Pancreas (tissue), 10 donors: Measurements from ENCODE around the gene NELL1. TPM values are rescaled to one million over a fixed set of nuclear protein-coding genes. Genes with fewer than 3 reads are reported as not detected.

Experiments used
- ATAC-seq, 4 donors: fragments of 200-7000 bp; cut with Tn5 transposase; one replicate each; pipeline versions ENCODE4 v1.8.0 to v1.9.1; 2020; ENCODE audit warnings: mild to moderate bottlenecking in 4 of 4, moderate library complexity in 4 of 4
- DNase-seq, 6 donors: peaks; one replicate each; pipeline ENCODE4 v3.0.0-alpha.2; 2020
- FAIRE-seq: peaks from 2 replicates; lab custom pipeline; 2012; peaks lifted over from hg19 to GRCh38; lab: Jason Lieb, UNC
- H3K27ac ChIP-seq, 4 donors: fragments of 200-600 bp; sonication (generic); 1 replicate in 3 of 4; 2 replicates in 1 of 4; pipeline versions ENCODE4 v1.5.0 to v1.8.0; 2020
- H3K27me3 ChIP-seq, 4 donors: fragments of 200-600 bp; one replicate each; pipeline ENCODE4 v1.8.0; 2021
- H3K36me3 ChIP-seq, 3 donors: fragments of 200-600 bp; sonication (generic) in 1 of 3; one replicate each; pipeline versions ENCODE4 v1.5.0 to v1.8.0; 2020 to 2021
- H3K4me1 ChIP-seq, 3 donors: fragments of 200-600 bp; one replicate each; pipeline ENCODE4 v1.8.0; 2021
- H3K4me3 ChIP-seq, 4 donors: fragments of 200-600 bp; sonication (generic) in 2 of 4; one replicate each; pipeline versions ENCODE4 v1.5.0 to v1.8.0; 2020 to 2021
- H3K9me3 ChIP-seq, 4 donors: fragments of 200-600 bp; one replicate each; pipeline ENCODE4 v1.8.0; 2021
- WGBS, 2 donors: extraction: QIAGEN DNeasy Blood & Tissue Kit; methylation state at CpG; one replicate each; pipeline ENCODE4 v1.1.7; 2013; 5-methylcytosine and 5-hydroxymethylcytosine counted together
- intact Hi-C, 3 donors: fragments of 100-400 bp; cut with DNase I; formaldehyde crosslinking; loops; one replicate each; pipeline versions ENCODE4 v1.11.1 to v1.14.2; 2022
- polyA plus RNA-seq, 2 donors: library from polyadenylated mRNA; stranded (reverse); fragments of 200-250 nt; gene quantifications; one replicate each; pipeline ENCODE4 v1.2.3, GENCODE V29; 2013
- total RNA-seq, 6 donors: library from RNA; stranded (reverse); fragmentation: NEBNext Ultra II Directional in 4 of 6; extraction: Animal tissue kit (Norgen Biotek cat#: 25700) in 4 of 6; gene quantifications; one replicate each; pipeline versions ENCODE4 v1.2.1 to v1.2.4, GENCODE V29; 2021 to 2023
- TF ChIP-seq, protein P1 (sequence below), 4 donors: fragments of 200-600 bp; sonication (generic) in 3 of 4; IDR thresholded peaks; one replicate each; pipeline versions ENCODE4 v1.5.0 to v1.8.0; 2021; ENCODE audit warnings: antibody characterized with exemption in 4 of 4
- donor health status: healthy with polysubstance abuse.
- donor health status: DM: no; HTN: no; CAD: no; lungs with moderate emphysema.
- donor health status: DM: no; HTN: no; CAD: no.
- donor health status: control.
- donor health status: control.
- donor health status: Bipolar disorder and iron deficiency.
- donor health status: DM: yes; HTN: yes; CAD: no.
- donor health status: DM: no; HTN: no; CAD: no.
- donor health status: DM: no; HTN: no; CAD: no.
- donor health status: DM: yes; HTN: yes; CAD: no.

Gene NELL1
- total and polyA plus RNA-seq, 8 donors: not detected

- H3K4me3 ChIP-seq: no peak overlapping the region
- TF ChIP-seq, protein P1, sequence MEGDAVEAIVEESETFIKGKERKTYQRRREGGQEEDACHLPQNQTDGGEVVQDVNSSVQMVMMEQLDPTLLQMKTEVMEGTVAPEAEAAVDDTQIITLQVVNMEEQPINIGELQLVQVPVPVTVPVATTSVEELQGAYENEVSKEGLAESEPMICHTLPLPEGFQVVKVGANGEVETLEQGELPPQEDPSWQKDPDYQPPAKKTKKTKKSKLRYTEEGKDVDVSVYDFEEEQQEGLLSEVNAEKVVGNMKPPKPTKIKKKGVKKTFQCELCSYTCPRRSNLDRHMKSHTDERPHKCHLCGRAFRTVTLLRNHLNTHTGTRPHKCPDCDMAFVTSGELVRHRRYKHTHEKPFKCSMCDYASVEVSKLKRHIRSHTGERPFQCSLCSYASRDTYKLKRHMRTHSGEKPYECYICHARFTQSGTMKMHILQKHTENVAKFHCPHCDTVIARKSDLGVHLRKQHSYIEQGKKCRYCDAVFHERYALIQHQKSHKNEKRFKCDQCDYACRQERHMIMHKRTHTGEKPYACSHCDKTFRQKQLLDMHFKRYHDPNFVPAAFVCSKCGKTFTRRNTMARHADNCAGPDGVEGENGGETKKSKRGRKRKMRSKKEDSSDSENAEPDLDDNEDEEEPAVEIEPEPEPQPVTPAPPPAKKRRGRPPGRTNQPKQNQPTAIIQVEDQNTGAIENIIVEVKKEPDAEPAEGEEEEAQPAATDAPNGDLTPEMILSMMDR (IDR thresholded peaks at IDR 0.05): no peak
- intact Hi-C loops: no loop called here
- WGBS, 2 donors: 66 to 74% methylated on average over 1 of the region's 1 CpG
- H3K36me3 ChIP-seq: no peaks in the 10 kb centered on the region
- FAIRE-seq: no peak
- H3K27ac ChIP-seq: no peak overlapping the region
- no peak for DNase-seq
- H3K4me1 ChIP-seq: no peaks in the 10 kb centered on the region
- no peaks in the 10 kb centered on the region for H3K27me3 ChIP-seq
- ATAC-seq: no peak
- no peaks in the 10 kb centered on the region for H3K9me3 ChIP-seq
Measured at GRCh38 chr11:21582791-21583190, 913.4 kb downstream of the NELL1 start.

DNA sequence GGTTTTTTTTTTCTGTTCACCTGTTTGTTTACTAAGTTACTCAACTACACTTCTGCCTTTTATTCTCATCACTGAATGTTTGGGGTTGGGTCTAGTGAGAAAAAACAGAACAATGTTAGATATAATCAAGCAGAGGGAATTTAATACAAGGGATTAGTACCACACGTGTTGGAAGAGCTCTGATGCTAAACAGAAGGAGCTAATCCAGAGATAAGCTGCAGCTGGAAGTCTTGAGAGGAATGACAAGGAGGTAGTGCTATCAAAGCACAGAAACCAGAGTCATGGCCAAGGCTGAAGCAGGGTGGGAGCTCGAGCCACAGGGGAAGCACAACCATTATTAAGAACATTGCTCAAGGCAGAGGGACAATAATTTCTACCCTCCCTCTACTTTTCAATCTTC is 919.4 kb downstream of the NELL1 start:
- Histone ChIP-seq H3K27me3 (no peaks in the 10 kb centered on the region), H3K27ac (no peak overlapping the region), H3K36me3 (no peaks in the 10 kb centered on the region), H3K4me3 (no peak overlapping the region), H3K9me3 (no peaks in the 10 kb centered on the region), H3K4me1 (no peaks in the 10 kb centered on the region)
- TF ChIP-seq, protein P1 (IDR thresholded peaks at IDR 0.05): no peak
- DNase-seq (no peak), FAIRE-seq (no peak), ATAC-seq (no peak)
- WGBS, 2 donors: 21 to 30% methylated on average over 2 of the region's 2 CpGs
- intact Hi-C loops: no loop called here

DNA sequence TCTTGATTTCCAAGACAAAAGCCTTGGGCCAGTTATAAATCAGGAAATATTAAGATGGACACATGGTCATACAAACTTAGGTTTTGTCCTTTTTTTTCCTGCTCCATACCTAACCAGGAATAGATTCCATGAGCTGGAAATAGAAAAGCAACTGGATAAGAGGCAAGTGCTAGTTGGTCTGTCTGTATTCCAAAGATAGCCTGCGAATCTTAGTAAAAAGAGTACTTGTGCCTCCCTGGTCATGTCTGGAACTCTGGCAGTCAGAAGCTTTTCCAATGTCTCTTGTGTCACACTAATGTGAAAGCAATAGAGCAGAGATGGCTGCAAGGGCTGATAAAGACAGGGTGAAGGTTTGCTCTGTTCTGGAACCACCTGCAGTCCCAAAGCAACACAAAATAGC is 933.3 kb downstream of the NELL1 start:
- FAIRE-seq: no peak
- H3K4me3 ChIP-seq: no peak overlapping the region
- TF ChIP-seq, protein P1 (IDR thresholded peaks at IDR 0.05): no peak
- intact Hi-C loops: no loop called here
- DNase-seq: no peak
- H3K27ac ChIP-seq: no peak overlapping the region
- ATAC-seq: no peak
- H3K27me3 ChIP-seq: no peaks in the 10 kb centered on the region
- H3K36me3 ChIP-seq: no peaks in the 10 kb centered on the region
- no peaks in the 10 kb centered on the region for H3K9me3 ChIP-seq
- H3K4me1 ChIP-seq: no peaks in the 10 kb centered on the region
- 60 to 81% methylated on average over 1 of the region's 1 CpG for WGBS, 2 donors

GRCh38 chr11:21603886-21604285 is 934.5 kb downstream of the NELL1 start:
- no peaks in the 10 kb centered on the region for H3K27me3 ChIP-seq
- H3K36me3 ChIP-seq: no peaks in the 10 kb centered on the region
- no peaks in the 10 kb centered on the region for H3K4me1 ChIP-seq
- WGBS, 2 donors: 19 to 25% methylated on average over 3 of the region's 3 CpGs
- ATAC-seq: no peak
- no peak for FAIRE-seq
- H3K9me3 ChIP-seq: no peaks in the 10 kb centered on the region
- no peak for DNase-seq
- TF ChIP-seq, protein P1 (IDR thresholded peaks at IDR 0.05): no peak
- intact Hi-C loops: no loop called here
- no peak overlapping the region for H3K27ac ChIP-seq
- H3K4me3 ChIP-seq: no peak overlapping the region

- no peaks in the 10 kb centered on the region for H3K36me3 ChIP-seq
- 49 to 67% methylated on average over 3 of the region's 3 CpGs for WGBS, 2 donors
- FAIRE-seq: no peak
Measured at GRCh38 chr11:21604564-21604963, 935.2 kb downstream of the NELL1 start.

More at GRCh38 chr11:21604564-21604963, 935.2 kb downstream of the NELL1 start:
- ATAC-seq: no peak
- intact Hi-C loops: no loop called here
- H3K27me3 ChIP-seq: no peaks in the 10 kb centered on the region
- TF ChIP-seq, protein P1 (IDR thresholded peaks at IDR 0.05): no peak
- H3K27ac ChIP-seq: no peak overlapping the region
- no peaks in the 10 kb centered on the region for H3K4me1 ChIP-seq
- DNase-seq: no peak
- no peak overlapping the region for H3K4me3 ChIP-seq
- H3K9me3 ChIP-seq: no peaks in the 10 kb centered on the region
